HG02678 (cell line): ENCODE measurements around the gene EXOSC7.
A peak's percentile ranks its signal among the peaks of the same experiment; 100 is the strongest.
"Not testable (repeated sequence)": the region's sequence is repeated elsewhere in the genome, so short reads cannot be mapped to it uniquely, and the experiment has no call there.

Source experiments
- ATAC-seq: cut with Tn5 transposase; IDR thresholded peaks from one replicate; pipeline ENCODE4 v1.9.1; 2021; ENCODE audit warnings: mild to moderate bottlenecking, moderate library complexity; ENCODE audit not compliant: unreplicated experiment

EXOSC7 gene

GRCh38 chr3:44976002-44976815, at the start of gene EXOSC7, which contains the start of gene ZDHHC3:
TSS of gene EXOSC7 (plus strand) at chr3:44976244. CDS start at chr3:44976278, 34 bp downstream.
TSS of gene ZDHHC3 (minus strand) at chr3:44976174. CDS start at chr3:44959436, 16,738 bp downstream.
- ATAC-seq, result peak; percentile 85

DNA sequence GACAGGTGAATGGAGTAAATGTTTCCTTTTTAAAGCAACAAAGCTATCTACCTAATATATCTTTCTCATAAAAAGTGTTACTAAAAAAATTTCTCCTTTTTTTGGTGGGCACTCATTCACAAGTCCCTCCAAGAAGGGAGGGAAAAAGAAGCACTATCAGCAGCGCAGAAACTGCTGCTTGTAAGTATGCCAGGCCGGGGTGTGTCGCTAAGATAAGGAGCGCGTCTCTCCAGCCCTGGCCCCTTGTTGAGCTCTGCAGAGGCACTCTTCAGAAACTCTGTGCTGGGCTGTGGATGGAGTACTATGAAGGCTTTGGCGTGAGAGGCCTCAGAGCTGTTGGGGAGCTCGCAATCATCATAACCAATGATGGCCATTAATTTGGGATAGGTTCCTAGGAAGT, 49.1 kb upstream of the EXOSC7 start:
- no peak for ATAC-seq

GRCh38 chr3:44927371-44927770, 48.7 kb upstream of the EXOSC7 start:
- ATAC-seq, result no peak

- no peak for ATAC-seq
Measured at GRCh38 chr3:44929782-44930181, 46.3 kb upstream of the EXOSC7 start.

GRCh38 chr3:44930911-44931310, 45.1 kb upstream of the EXOSC7 start:
- no peak for ATAC-seq

DNA sequence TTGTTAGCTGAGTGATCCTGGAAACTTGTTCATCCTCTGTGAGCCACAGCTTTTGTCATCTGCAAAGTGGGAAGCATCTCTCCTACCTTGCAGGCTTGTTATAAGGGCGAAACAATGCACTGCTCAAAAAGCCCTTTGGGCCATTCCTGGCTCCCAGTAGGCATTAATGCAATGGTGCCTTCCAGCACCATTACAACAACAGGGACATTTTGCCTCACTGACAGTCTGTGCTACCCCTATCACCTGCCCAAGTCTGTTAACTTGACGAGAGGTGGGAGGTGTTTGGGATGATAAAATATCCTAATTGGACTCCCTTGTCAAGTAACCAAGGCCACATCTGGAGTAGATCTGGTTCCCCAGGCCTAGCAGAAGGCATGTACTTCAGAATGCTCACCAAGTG, 44.3 kb upstream of the EXOSC7 start:
- ATAC-seq, result no peak

GRCh38 chr3:44932271-44932670, 43.8 kb upstream of the EXOSC7 start:
- no peak for ATAC-seq

GRCh38 chr3:44932986-44933944, 42.8 kb upstream of the EXOSC7 start:
- ATAC-seq, result no peak

GRCh38 chr3:44939581-44940036, 36.4 kb upstream of the EXOSC7 start:
- ATAC-seq, result no peak

DNA sequence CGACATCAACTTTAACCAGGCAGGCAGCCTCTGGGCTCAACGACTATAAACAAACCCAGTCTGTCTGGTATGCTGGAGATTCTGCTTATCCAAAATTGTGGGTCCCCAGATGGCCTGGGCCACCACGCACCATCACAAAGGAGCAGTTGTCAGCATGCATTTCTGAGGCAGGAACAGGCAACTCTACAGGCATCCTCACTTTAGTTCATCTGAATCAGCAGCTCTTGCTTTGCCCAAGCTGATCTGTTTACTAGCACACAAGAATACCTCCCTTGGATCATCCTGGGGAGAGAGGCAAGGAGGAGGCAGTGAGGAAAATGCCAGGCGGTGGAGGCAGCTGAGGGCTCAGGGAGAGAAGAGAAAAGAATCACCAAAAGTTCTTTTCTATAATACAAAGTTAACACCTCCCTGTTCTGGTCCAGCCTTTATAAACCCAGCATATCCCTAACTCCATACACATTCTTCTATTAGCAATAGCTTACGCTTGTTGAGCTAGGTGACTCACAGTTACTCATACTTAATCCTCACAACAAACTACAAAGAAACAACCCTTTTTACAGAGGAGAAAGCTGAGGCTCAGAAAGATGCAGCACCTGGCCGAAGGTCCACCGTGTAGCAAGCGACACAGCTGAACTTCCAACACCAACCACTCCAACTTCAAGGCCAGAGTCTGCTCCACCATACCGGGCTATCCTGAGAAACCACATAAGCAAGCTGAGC, 33.7 kb upstream of the EXOSC7 start:
- no peak for ATAC-seq

- no peak for ATAC-seq
Measured at GRCh38 chr3:44948239-44948638, 27.8 kb upstream of the EXOSC7 start.

DNA sequence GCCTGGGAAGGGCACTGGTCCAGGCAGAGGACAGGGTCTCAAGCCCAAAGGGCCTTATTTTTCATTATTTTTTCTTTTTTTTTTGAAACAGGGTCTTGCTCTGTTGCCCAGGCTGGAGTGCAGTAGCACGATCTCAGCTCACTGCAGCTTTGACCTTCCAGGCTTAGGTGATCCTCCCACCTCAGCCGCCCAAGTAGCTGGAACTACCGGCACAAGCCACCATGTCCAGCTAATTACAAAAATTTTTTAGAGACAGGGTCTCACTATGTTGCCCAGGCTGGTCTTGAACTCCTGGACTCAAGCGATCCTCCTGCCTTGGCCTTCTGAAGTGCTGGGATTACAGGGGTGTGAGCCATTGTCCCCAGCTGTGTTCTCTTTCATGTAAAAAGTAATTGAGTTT, 26.3 kb upstream of the EXOSC7 start:
- not testable (repeated sequence) for ATAC-seq

DNA sequence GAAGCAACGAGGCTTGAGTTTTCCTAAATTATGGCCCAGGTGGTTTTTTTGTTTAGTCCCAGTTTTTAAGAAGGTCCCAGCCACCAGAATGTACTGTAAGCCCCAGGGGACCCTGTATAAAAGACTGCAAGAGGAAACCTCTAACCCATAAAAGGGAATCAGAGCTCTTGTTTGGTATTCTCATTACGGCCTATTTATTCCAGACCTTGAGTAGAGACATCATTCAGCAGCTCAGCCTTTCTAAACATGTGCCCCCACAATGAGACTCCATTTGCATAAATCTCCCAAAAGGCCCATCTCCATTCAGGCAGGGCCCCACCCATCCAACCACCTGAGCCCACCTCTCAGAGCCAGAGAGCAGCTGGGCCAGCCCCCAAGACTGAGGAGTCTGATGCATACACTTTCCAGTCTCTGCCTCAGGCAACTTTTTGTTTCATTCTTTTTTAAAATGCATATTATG, 25.7 kb upstream of the EXOSC7 start:
- ATAC-seq, result no peak

GRCh38 chr3:44952689-44953088, 23.4 kb upstream of the EXOSC7 start:
- no peak for ATAC-seq

- ATAC-seq, result no peak
Measured at GRCh38 chr3:44954304-44954703, 21.7 kb upstream of the EXOSC7 start.

GRCh38 chr3:44954962-44955361, 21.1 kb upstream of the EXOSC7 start:
- ATAC-seq, result peak; percentile 71

DNA sequence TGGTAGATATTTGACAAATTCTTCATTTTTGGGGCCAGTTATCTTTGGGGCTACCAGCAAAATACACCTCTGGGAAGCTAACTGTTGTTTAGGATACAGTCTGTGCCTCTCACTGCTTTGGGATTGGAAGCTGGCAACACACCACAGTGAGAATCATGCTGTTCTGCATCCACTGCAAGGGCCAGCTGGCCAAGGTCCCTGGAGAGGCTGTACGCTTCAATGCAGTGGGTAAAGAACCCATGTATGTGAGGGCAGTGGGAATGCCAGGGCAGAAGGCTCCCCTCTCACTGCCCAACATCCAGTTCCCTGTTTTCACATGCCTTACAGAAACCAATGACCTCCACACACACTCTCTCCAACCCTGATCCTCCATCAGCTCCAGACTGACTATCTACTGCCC, 20.1 kb upstream of the EXOSC7 start:
- no peak for ATAC-seq

DNA sequence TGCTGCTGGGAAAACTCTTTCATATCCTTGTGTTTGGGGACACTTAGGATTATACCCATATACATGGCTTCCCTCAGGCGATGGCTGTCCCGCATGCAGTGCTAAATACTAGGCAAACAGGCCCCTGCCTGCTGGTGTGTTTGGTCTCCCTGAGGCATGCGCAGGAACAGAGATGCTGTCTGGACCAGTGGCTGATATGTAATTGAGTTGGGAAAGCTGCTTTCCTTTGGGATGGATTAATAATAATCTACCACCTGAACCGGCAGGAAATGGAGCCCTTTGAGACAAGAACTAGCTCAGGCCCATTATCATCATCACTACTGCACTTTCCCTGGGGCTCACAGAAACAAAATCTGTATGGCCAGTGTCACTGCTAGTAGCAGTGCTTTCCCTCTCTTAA, 18.1 kb upstream of the EXOSC7 start:
- ATAC-seq, result no peak

GRCh38 chr3:44958386-44958785, 17.7 kb upstream of the EXOSC7 start:
- no peak for ATAC-seq

GRCh38 chr3:44960387-44961026, 15.5 kb upstream of the EXOSC7 start:
- no peak for ATAC-seq
